IMR-90 (cell line): ENCODE data around the gene PCSK5. TPM values are rescaled to one million over a fixed set of nuclear protein-coding genes. Genes with fewer than 3 reads are reported as not detected.

ENCODE experiments used
- ATAC-seq: fragments of 200-7000 bp; cut with Tn5 transposase; 2 replicates; pipeline ENCODE4 v1.9.1; 2020; ENCODE audit warnings: low read depth, mild to moderate bottlenecking, moderate library complexity
- BruUV-seq: library from RNA; stranded (reverse); fragments of 400-500 nt; replicated peaks from 2 replicates; lab custom pipeline; 2021; lab: Mats Ljungman, UMichigan
- CTCF ChIA-PET: fragments of 300-600 bp; formaldehyde crosslinking; extraction: SDS; loops from one replicate; lab custom pipeline; 2021; ENCODE audit warnings: antibody characterized with exemption; lab: Yijun Ruan, JAX
- POLR2A ChIA-PET: fragments of 300-600 bp; sonication (Branson Sonifier 250); formaldehyde crosslinking; loops from one replicate; lab custom pipeline; 2022; ENCODE audit warnings: antibody characterized with exemption; ENCODE audit not compliant: unreplicated experiment; lab: Charles Lee
- DNase-seq: peaks from one replicate; pipeline ENCODE4 v3.0.0; 2013
- H2AFZ ChIP-seq: replicated peaks from 2 replicates; pipeline ENCODE3; 2013; ENCODE audit warnings: low read length, mild to moderate bottlenecking; ENCODE audit not compliant: poor library complexity
- H2AK5ac ChIP-seq: 2 replicates; pipeline ENCODE4 v1.6.1; 2013; ENCODE audit warnings: low read depth, low read length, inconsistent platforms
- H2AK9ac ChIP-seq: replicated peaks from 2 replicates; pipeline ENCODE3; 2013; ENCODE audit warnings: mild to moderate bottlenecking, low read depth, low read length, moderate library complexity; ENCODE audit not compliant: poor library complexity
- H2BK120ac ChIP-seq: 2 replicates; pipeline ENCODE4 v1.6.1; 2013; ENCODE audit warnings: low read depth, low read length, inconsistent platforms
- H2BK15ac ChIP-seq: 3 replicates; pipeline ENCODE4 v1.6.1; 2013; ENCODE audit warnings: low read depth, low read length, inconsistent platforms
- H2BK20ac ChIP-seq: 2 replicates; pipeline ENCODE4 v1.6.1; 2013; ENCODE audit warnings: low read depth, mild to moderate bottlenecking, inconsistent platforms, low read length, moderate library complexity
- H2BK5ac ChIP-seq: 2 replicates; pipeline ENCODE4 v1.6.1; 2013; ENCODE audit warnings: mild to moderate bottlenecking, low read depth, low read length, inconsistent platforms; ENCODE audit not compliant: poor library complexity, severe bottlenecking
- H3K14ac ChIP-seq: replicated peaks from 2 replicates; pipeline ENCODE4 v1.6.1; 2013; ENCODE audit warnings: low read depth, low read length, inconsistent platforms
- H3K18ac ChIP-seq: 2 replicates; pipeline ENCODE4 v1.6.1; 2013; ENCODE audit warnings: low read depth, low read length, control low read depth
- H3K23ac ChIP-seq: 2 replicates; pipeline ENCODE4 v1.6.1; 2013; ENCODE audit warnings: low read depth, low read length, inconsistent platforms
- H3K27ac ChIP-seq: 2 replicates; pipeline ENCODE4 v1.5.1; 2013; ENCODE audit warnings: mild to moderate bottlenecking, control low read depth, low read length; ENCODE audit not compliant: insufficient read depth
- H3K27me3 ChIP-seq: 2 replicates; pipeline ENCODE4 v1.6.1; 2013; ENCODE audit warnings: low read length; ENCODE audit not compliant: control insufficient read depth, insufficient read depth
- H3K36me3 ChIP-seq: 2 replicates; pipeline ENCODE4 v1.6.1; 2013; ENCODE audit warnings: low read length, mixed read lengths; ENCODE audit not compliant: control insufficient read depth, insufficient read depth
- H3K4ac ChIP-seq: 2 replicates; pipeline ENCODE4 v1.6.1; 2013; ENCODE audit warnings: low read depth, low read length, inconsistent platforms
- H3K4me1 ChIP-seq: 2 replicates; pipeline ENCODE4 v1.6.1; 2013; ENCODE audit warnings: low read length, mixed read lengths; ENCODE audit not compliant: control insufficient read depth, insufficient read depth
- H3K4me2 ChIP-seq: 2 replicates; pipeline ENCODE4 v1.6.1; 2013; ENCODE audit warnings: low read depth, mild to moderate bottlenecking, control low read depth, low read length, moderate library complexity
- H3K4me3 ChIP-seq: 2 replicates; pipeline ENCODE4 v1.5.1; 2013; ENCODE audit warnings: low read depth, mild to moderate bottlenecking, control low read depth, low read length, moderate library complexity; ENCODE audit not compliant: insufficient read depth
- H3K56ac ChIP-seq: 2 replicates; pipeline ENCODE4 v1.6.1; 2013; ENCODE audit warnings: low read length, inconsistent platforms; ENCODE audit not compliant: insufficient read depth; ENCODE audit errors: extremely low read depth
- H3K79me1 ChIP-seq, 2 experiments: 2 replicates each; pipeline ENCODE4 v1.6.1; 2013; ENCODE audit warnings: low read length in 2 of 2, inconsistent platforms in 1 of 2, low read depth in 1 of 2
- H3K9ac ChIP-seq: 2 replicates; pipeline ENCODE4 v1.6.1; 2013; ENCODE audit warnings: low read depth, low read length, control low read depth
- H3K9me1 ChIP-seq: 2 replicates; pipeline ENCODE4 v1.6.1; 2013; ENCODE audit warnings: low read length, inconsistent platforms; ENCODE audit not compliant: insufficient read depth
- H3K9me3 ChIP-seq: 2 replicates; pipeline ENCODE4 v1.6.1; 2013; ENCODE audit warnings: low read length; ENCODE audit not compliant: control insufficient read depth, insufficient read depth
- H4K20me1 ChIP-seq: 2 replicates; pipeline ENCODE4 v1.6.1; 2013; ENCODE audit warnings: low read length, inconsistent platforms; ENCODE audit not compliant: insufficient read depth
- H4K5ac ChIP-seq: 2 replicates; pipeline ENCODE4 v1.6.1; 2013; ENCODE audit warnings: mild to moderate bottlenecking, low read depth, low read length, control low read depth
- H4K8ac ChIP-seq, 2 experiments: 2 replicates each; pipeline ENCODE4 v1.6.1; 2013; ENCODE audit warnings: low read depth in 2 of 2, low read length in 2 of 2, control low read depth in 1 of 2, inconsistent platforms in 1 of 2
- H4K91ac ChIP-seq: 2 replicates; pipeline ENCODE4 v1.6.1; 2013; ENCODE audit warnings: low read depth, low read length, inconsistent platforms; ENCODE audit not compliant: insufficient read depth
- BHLHE40 ChIP-seq: fragments of 150-350 bp; IDR thresholded peaks from 2 replicates; pipeline ENCODE4 v1.6.1; 2016; ENCODE audit warnings: mild to moderate bottlenecking, low read depth, low read length
- CEBPB ChIP-seq: IDR thresholded peaks from 2 replicates; pipeline ENCODE4 v1.6.1; 2012; ENCODE audit warnings: low read depth, low read length, improper control_type of control experiment
- CHD1 ChIP-seq: IDR thresholded peaks from 2 replicates; pipeline ENCODE4 v1.6.1; 2012; ENCODE audit warnings: low read depth, low read length, improper control_type of control experiment
- FOS ChIP-seq: fragments of 150-350 bp; IDR thresholded peaks from 2 replicates; pipeline ENCODE4 v1.6.1; 2016; ENCODE audit warnings: low read depth, low read length
- MAFK ChIP-seq: IDR thresholded peaks from 2 replicates; pipeline ENCODE4 v1.6.1; 2012; ENCODE audit warnings: low read depth, low read length, improper control_type of control experiment
- MAZ ChIP-seq: IDR thresholded peaks from 2 replicates; pipeline ENCODE4 v1.6.1; 2012; ENCODE audit warnings: low read depth, mild to moderate bottlenecking, low read length, improper control_type of control experiment, moderate library complexity, borderline replicate concordance
- MXI1 ChIP-seq: IDR thresholded peaks from 2 replicates; pipeline ENCODE4 v1.6.1; 2012; ENCODE audit warnings: low read depth, mild to moderate bottlenecking, low read length, moderate library complexity, borderline replicate concordance
- NFE2L2 ChIP-seq: fragments of 150-350 bp; IDR thresholded peaks from 2 replicates; pipeline ENCODE4 v1.6.1; 2016; ENCODE audit warnings: low read depth, mild to moderate bottlenecking, low read length
- POLR2A ChIP-seq: IDR thresholded peaks from 2 replicates; pipeline ENCODE4 v1.6.1; 2012; ENCODE audit warnings: mild to moderate bottlenecking, low read depth, low read length
- RAD21 ChIP-seq: IDR thresholded peaks from 2 replicates; pipeline ENCODE4 v1.6.1; 2012; ENCODE audit warnings: low read length, improper control_type of control experiment
- RCOR1 ChIP-seq: IDR thresholded peaks from 2 replicates; pipeline ENCODE4 v1.6.1; 2012; ENCODE audit warnings: mild to moderate bottlenecking, low read length, improper control_type of control experiment; ENCODE audit not compliant: insufficient replicate concordance
- RFX5 ChIP-seq: IDR thresholded peaks from 2 replicates; pipeline ENCODE4 v1.8.0; 2012; ENCODE audit warnings: low read depth, mild to moderate bottlenecking, low read length, moderate library complexity
- SMC3 ChIP-seq: fragments of 150-350 bp; IDR thresholded peaks from 2 replicates; pipeline ENCODE4 v1.6.1; 2016; ENCODE audit warnings: low read depth, mild to moderate bottlenecking, antibody characterized with exemption, low read length, moderate library complexity
- dilution Hi-C: fragments of 300-500 bp; cut with HindIII; formaldehyde crosslinking; loops from one replicate; pipeline ENCODE4 v1.14.3; 2018; ENCODE audit warnings: low sequenced_read_pairs; ENCODE audit not compliant: unreplicated experiment
- in situ Hi-C: fragments of 300-500 bp; cut with MboI; formaldehyde crosslinking; loops from 3 replicates; pipeline ENCODE4 v1.14.3; 2019; ENCODE audit warnings: low sequenced_read_pairs, inconsistent platforms, mixed read lengths
- intact Hi-C: fragments of 100-400 bp; cut with micrococcal nuclease; formaldehyde crosslinking; loops from 2 replicates; pipeline ENCODE4 v1.10.0; 2022
- polyA plus RNA-seq, 3 experiments: library from polyadenylated mRNA; depleted of rRNA; stranded (reverse); fragments of >200 nt; gene quantifications; 2 replicates each; pipeline ENCODE4 v1.2.3, GENCODE V29; 2012; ENCODE audit warnings: low replicate concordance in 1 of 3
- total RNA-seq: library from RNA; depleted of rRNA; stranded (reverse); fragments of >200 nt; gene quantifications from 2 replicates; pipeline ENCODE4 v1.2.3, GENCODE V29; 2012
- TF ChIP-seq, protein P1 (sequence below): conservative IDR thresholded peaks from 2 replicates; pipeline ENCODE4 v1.5.1; 2012; ENCODE audit warnings: mild to moderate bottlenecking, low read depth, low read length, improper control_type of control experiment
- TF ChIP-seq, protein P2 (sequence below): fragments of 150-350 bp; IDR thresholded peaks from 2 replicates; pipeline ENCODE4 v1.6.1; 2016; ENCODE audit warnings: low read depth, mild to moderate bottlenecking, low read length, moderate library complexity, borderline replicate concordance
- TF ChIP-seq, protein P3 (sequence below): fragments of 150-350 bp; IDR thresholded peaks from 2 replicates; pipeline ENCODE4 v1.6.1; 2017; ENCODE audit warnings: mild to moderate bottlenecking, antibody characterized with exemption, low read length, low read depth

PCSK5 gene
- total and polyA plus RNA-seq, 2 of the 4 experiments (the other 2 are of a cell fraction), result 1.5 to 3.0 TPM

DNA sequence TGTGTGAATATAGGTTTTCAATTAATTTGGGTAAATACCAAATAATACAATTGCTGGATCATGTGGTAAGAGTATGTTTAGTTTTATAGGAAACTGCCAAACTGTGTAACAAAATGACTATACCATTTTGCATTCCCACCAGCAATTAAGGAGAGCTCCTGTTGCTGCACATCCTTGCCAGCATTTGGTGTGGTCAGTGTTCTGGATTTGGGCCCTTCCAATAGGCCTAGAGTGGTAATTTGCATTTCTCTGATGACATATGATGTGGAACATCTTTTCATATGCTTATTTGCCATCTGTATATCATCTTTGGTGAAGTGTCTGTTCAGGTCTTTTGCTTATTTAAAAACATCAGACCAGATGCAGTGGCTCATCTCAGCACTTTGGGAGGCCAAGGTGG lies 515.4 kb downstream of the PCSK5 start:
- Histone ChIP-seq H3K4me1 (peaks cover 3% of the 10 kb centered on the region), H3K4ac (no peak overlapping the region), H3K9me1 (no peaks in the 10 kb centered on the region), H2AK9ac (no peak overlapping the region), H3K14ac (no peak overlapping the region), H3K23ac (no peak overlapping the region), H2BK15ac (no peak overlapping the region), H2BK20ac (no peak overlapping the region), H3K4me3 (no peak overlapping the region), H4K5ac (no peak overlapping the region), H3K36me3 (no peaks in the 10 kb centered on the region), H2AK5ac (no peak overlapping the region), H2AFZ (no peak overlapping the region), H3K56ac (no peak overlapping the region), H4K91ac (no peak overlapping the region), H2BK120ac (no peak overlapping the region), H3K4me2 (no peak overlapping the region), H2BK5ac (no peak overlapping the region), H3K18ac (no peak overlapping the region), H4K20me1 (no peaks in the 10 kb centered on the region), H3K9ac (no peak overlapping the region), H4K8ac (no peak overlapping the region), H3K79me1 (no peaks in the 10 kb centered on the region), H3K27ac (no peak overlapping the region), H3K27me3 (no peaks in the 10 kb centered on the region), H3K9me3 (no peaks in the 10 kb centered on the region)
- no peak for ATAC-seq
- intact Hi-C loops, result no loop called here
- no peak for DNase-seq
- in situ Hi-C loops, result no loop called here
- ChIA-PET CTCF (interaction anchor here (0.6 kb wide), 1 partner anchor 12 kb away, joined by 5 read pairs; the partner anchor contains the start of gene RFK), POLR2A (no interaction called here)
- BruUV-seq, result no TSS peak
- TF ChIP-seq, protein P1, sequence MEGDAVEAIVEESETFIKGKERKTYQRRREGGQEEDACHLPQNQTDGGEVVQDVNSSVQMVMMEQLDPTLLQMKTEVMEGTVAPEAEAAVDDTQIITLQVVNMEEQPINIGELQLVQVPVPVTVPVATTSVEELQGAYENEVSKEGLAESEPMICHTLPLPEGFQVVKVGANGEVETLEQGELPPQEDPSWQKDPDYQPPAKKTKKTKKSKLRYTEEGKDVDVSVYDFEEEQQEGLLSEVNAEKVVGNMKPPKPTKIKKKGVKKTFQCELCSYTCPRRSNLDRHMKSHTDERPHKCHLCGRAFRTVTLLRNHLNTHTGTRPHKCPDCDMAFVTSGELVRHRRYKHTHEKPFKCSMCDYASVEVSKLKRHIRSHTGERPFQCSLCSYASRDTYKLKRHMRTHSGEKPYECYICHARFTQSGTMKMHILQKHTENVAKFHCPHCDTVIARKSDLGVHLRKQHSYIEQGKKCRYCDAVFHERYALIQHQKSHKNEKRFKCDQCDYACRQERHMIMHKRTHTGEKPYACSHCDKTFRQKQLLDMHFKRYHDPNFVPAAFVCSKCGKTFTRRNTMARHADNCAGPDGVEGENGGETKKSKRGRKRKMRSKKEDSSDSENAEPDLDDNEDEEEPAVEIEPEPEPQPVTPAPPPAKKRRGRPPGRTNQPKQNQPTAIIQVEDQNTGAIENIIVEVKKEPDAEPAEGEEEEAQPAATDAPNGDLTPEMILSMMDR, result no peak
- TF ChIP-seq NFE2L2 (no peak), SMC3 (no peak), RCOR1 (no peak), CHD1 (no peak), POLR2A (no peak), MAZ (no peak), MAFK (no peak), BHLHE40 (no peak), RFX5 (no peak), MXI1 (no peak), RAD21 (no peak), FOS (no peak), CEBPB (no peak)
- TF ChIP-seq, protein P2, sequence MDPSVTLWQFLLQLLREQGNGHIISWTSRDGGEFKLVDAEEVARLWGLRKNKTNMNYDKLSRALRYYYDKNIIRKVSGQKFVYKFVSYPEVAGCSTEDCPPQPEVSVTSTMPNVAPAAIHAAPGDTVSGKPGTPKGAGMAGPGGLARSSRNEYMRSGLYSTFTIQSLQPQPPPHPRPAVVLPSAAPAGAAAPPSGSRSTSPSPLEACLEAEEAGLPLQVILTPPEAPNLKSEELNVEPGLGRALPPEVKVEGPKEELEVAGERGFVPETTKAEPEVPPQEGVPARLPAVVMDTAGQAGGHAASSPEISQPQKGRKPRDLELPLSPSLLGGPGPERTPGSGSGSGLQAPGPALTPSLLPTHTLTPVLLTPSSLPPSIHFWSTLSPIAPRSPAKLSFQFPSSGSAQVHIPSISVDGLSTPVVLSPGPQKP, result no peak
- TF ChIP-seq, protein P3, sequence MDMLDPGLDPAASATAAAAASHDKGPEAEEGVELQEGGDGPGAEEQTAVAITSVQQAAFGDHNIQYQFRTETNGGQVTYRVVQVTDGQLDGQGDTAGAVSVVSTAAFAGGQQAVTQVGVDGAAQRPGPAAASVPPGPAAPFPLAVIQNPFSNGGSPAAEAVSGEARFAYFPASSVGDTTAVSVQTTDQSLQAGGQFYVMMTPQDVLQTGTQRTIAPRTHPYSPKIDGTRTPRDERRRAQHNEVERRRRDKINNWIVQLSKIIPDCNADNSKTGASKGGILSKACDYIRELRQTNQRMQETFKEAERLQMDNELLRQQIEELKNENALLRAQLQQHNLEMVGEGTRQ, result no peak
- dilution Hi-C loops, result no loop called here
